CD4-positive, alpha-beta T cell treated with Interferon alpha-2 for 1 hour (primary cell): ENCODE measurements around the gene GNMT.
A peak's percentile ranks its signal among the peaks of the same experiment; 100 is the strongest.
"Not testable (repeated sequence)": the region's sequence is repeated elsewhere in the genome, so short reads cannot be mapped to it uniquely, and the experiment has no call there.

Experiments
- DNase-seq, 2 donors: peaks; one replicate each; pipeline ENCODE4 v3.0.0-alpha.2; 2020 to 2022

GNMT gene

GRCh38 chr6:42942444-42942843 is 18.1 kb upstream of the GNMT start:
- no peak for DNase-seq

- DNase-seq: no peak
Measured at GRCh38 chr6:42947950-42948349, 12.6 kb upstream of the GNMT start.

GRCh38 chr6:42952389-42952788 is 8.2 kb upstream of the GNMT start:
- no peak for DNase-seq

GRCh38 chr6:42954405-42954804 is 6.1 kb upstream of the GNMT start:
- not testable (repeated sequence) for DNase-seq

GRCh38 chr6:42958125-42958524 is 2.4 kb upstream of the GNMT start:
- DNase-seq: no peak

- no peak for DNase-seq
Measured at GRCh38 chr6:42959917-42960242, 674 bp upstream of the GNMT start.

GRCh38 chr6:42961020-42961470 is 491 bp downstream of the GNMT start:
- DNase-seq: no peak

GRCh38 chr6:42962096-42962495 is 1.5 kb downstream of the GNMT start:
- no peak for DNase-seq

- no peak for DNase-seq
Measured at GRCh38 chr6:42962502-42963178, 2.1 kb downstream of the GNMT start.

GRCh38 chr6:42963179-42963854 is 2.8 kb downstream of the GNMT start:
- DNase-seq: no peak

- peak in 1 of 2 donors; percentile 54 for DNase-seq
Measured at GRCh38 chr6:42963855-42964605, 3.5 kb downstream of the GNMT start.

GRCh38 chr6:42966571-42966970 is 6.0 kb downstream of the GNMT start:
- no peak for DNase-seq

GRCh38 chr6:42967228-42967627 is 6.7 kb downstream of the GNMT start:
- DNase-seq: no peak

GRCh38 chr6:42968126-42968701 is 7.7 kb downstream of the GNMT start:
- DNase-seq: no peak

- no peak for DNase-seq
Measured at GRCh38 chr6:42968783-42969182, 8.2 kb downstream of the GNMT start.

GRCh38 chr6:42969431-42969830 is 8.9 kb downstream of the GNMT start:
- DNase-seq: no peak

GRCh38 chr6:42969934-42970333 is 9.4 kb downstream of the GNMT start:
- DNase-seq: no peak

GRCh38 chr6:42970871-42971612 is 10.5 kb downstream of the GNMT start:
- DNase-seq: no peak

- DNase-seq: no peak
Measured at GRCh38 chr6:42971746-42972327, 11.3 kb downstream of the GNMT start.

- DNase-seq: no peak
Measured at GRCh38 chr6:42973926-42974325, 13.4 kb downstream of the GNMT start.

- DNase-seq: no peak
Measured at GRCh38 chr6:42974919-42975505, 14.5 kb downstream of the GNMT start.

GRCh38 chr6:42978487-42978838 is 17.9 kb downstream of the GNMT start:
- DNase-seq: no peak
